Posterior vena cava (tissue), 2 donors: ENCODE results near the gene SCART1. TPM values are rescaled to one million over a fixed set of nuclear protein-coding genes. Genes with fewer than 3 reads are reported as not detected.
"Not testable (repeated sequence)": the region's sequence is repeated elsewhere in the genome, so short reads cannot be mapped to it uniquely, and the experiment has no call there.

Source experiments
- DNase-seq: peaks from one replicate; pipeline ENCODE4 v3.0.0-alpha.2; 2020; ENCODE audit warnings: low spot score
- intact Hi-C, 2 donors: fragments of 100-400 bp; cut with DNase I; formaldehyde crosslinking; loops; one replicate each; pipeline versions ENCODE4 v1.14.1 to v1.14.2; 2022 to 2023
- total RNA-seq, 2 donors: library from RNA; stranded (reverse); fragmentation: NEBNext Ultra II Directional; extraction: Animal tissue kit (Norgen Biotek cat#: 25700); gene quantifications; one replicate each; pipeline ENCODE4 v1.2.1, GENCODE V29; 2021
- donor health status: DM: yes; HTN: yes; CAD: no.
- donor health status: DM: yes; HTN: yes; CAD: no.

SCART1 gene
- total RNA-seq, 2 donors from 2014 or later, result 2.9 to 3.4 TPM

GRCh38 chr10:133465950-133466474, 12.3 kb downstream of the SCART1 start:
- intact Hi-C loops, result no loop called here
- DNase-seq, result peak; percentile 51

GRCh38 chr10:133466683-133467275, 13.0 kb downstream of the SCART1 start:
- intact Hi-C loops, result no loop called here
- DNase-seq, result peak; percentile 48

GRCh38 chr10:133467286-133467911, 13.7 kb downstream of the SCART1 start:
- intact Hi-C loops, result no loop called here
- DNase-seq, result peak; percentile 61

GRCh38 chr10:133469205-133469604, 15.5 kb downstream of the SCART1 start:
- DNase-seq, intact Hi-C loops: not testable (repeated sequence)

- DNase-seq, result no peak
Measured at GRCh38 chr10:133471300-133472109, 17.8 kb downstream of the SCART1 start.

GRCh38 chr10:133473270-133473669, 19.5 kb downstream of the SCART1 start:
- no peak for DNase-seq
- intact Hi-C loops, result no loop called here

More at GRCh38 chr10:133471300-133472109, 17.8 kb downstream of the SCART1 start:
- intact Hi-C loops, result no loop called here

- DNase-seq, result no peak
- intact Hi-C loops, result no loop called here
Measured at GRCh38 chr10:133474027-133474426, 20.3 kb downstream of the SCART1 start.

GRCh38 chr10:133474665-133475424, 21.1 kb downstream of the SCART1 start:
- intact Hi-C loops, result no loop called here
- DNase-seq, result no peak

- DNase-seq, result no peak
- intact Hi-C loops, result no loop called here
Measured at GRCh38 chr10:133475425-133475734, 21.6 kb downstream of the SCART1 start.

GRCh38 chr10:133475821-133476640, 22.3 kb downstream of the SCART1 start:
- intact Hi-C loops, result no loop called here
- DNase-seq, result no peak

- no peak for DNase-seq
- intact Hi-C loops, result no loop called here
Measured at GRCh38 chr10:133476641-133476990, 22.9 kb downstream of the SCART1 start.

GRCh38 chr10:133481086-133481643, 27.4 kb downstream of the SCART1 start:
- DNase-seq, result no peak
- intact Hi-C loops, result no loop called here

GRCh38 chr10:133481657-133482056, 27.9 kb downstream of the SCART1 start:
- DNase-seq, result no peak
- intact Hi-C loops, result no loop called here

- intact Hi-C loops, result no loop called here
- DNase-seq, result no peak
Measured at GRCh38 chr10:133484818-133485217, 31.1 kb downstream of the SCART1 start.

GRCh38 chr10:133487085-133487484, 33.3 kb downstream of the SCART1 start:
- DNase-seq, result no peak
- intact Hi-C loops, result no loop called here

GRCh38 chr10:133488354-133488753, 34.6 kb downstream of the SCART1 start:
- intact Hi-C loops, result no loop called here
- DNase-seq, result no peak

- intact Hi-C loops, result no loop called here
- no peak for DNase-seq
Measured at GRCh38 chr10:133489816-133490588, 36.3 kb downstream of the SCART1 start.

GRCh38 chr10:133493562-133493961, 39.8 kb downstream of the SCART1 start:
- intact Hi-C loops, result not testable (repeated sequence)

More at GRCh38 chr10:133493562-133493961, 39.8 kb downstream of the SCART1 start:
- DNase-seq, result not testable (repeated sequence)
